ENCODE measurements around the gene FANCC.
A peak's percentile ranks its signal among the peaks of the same experiment; 100 is the strongest.

Gene FANCC

GRCh38 chr9:95095641-95096355, 221.7 kb downstream of the FANCC start:
- DNase-seq: no peak

GRCh38 chr9:95094002-95094401, 223.5 kb downstream of the FANCC start:
- no peak for DNase-seq

GRCh38 chr9:95093586-95093985, 223.9 kb downstream of the FANCC start:
- DNase-seq: no peak

- DNase-seq: peak; percentile 60
These were observed 225.0 kb downstream of the FANCC start for GRCh38 chr9:95092262-95093072.

GRCh38 chr9:95091601-95092261, 225.8 kb downstream of the FANCC start:
- peak; percentile 72 for DNase-seq

GRCh38 chr9:95090871-95091577, 226.5 kb downstream of the FANCC start:
- no peak for DNase-seq

GRCh38 chr9:95090023-95090791, 227.3 kb downstream of the FANCC start:
- no peak for DNase-seq

- no peak for DNase-seq
These were observed 228.1 kb downstream of the FANCC start for GRCh38 chr9:95089257-95090022.

GRCh38 chr9:95088421-95089161, 228.9 kb downstream of the FANCC start:
- no peak for DNase-seq

- DNase-seq: no peak
These were observed 229.8 kb downstream of the FANCC start for GRCh38 chr9:95087659-95088242.

GRCh38 chr9:95086564-95086955, 230.9 kb downstream of the FANCC start:
- DNase-seq: no peak

- DNase-seq: no peak
These were observed 231.5 kb downstream of the FANCC start for GRCh38 chr9:95085861-95086563.

GRCh38 chr9:95085036-95085770, 232.3 kb downstream of the FANCC start:
- DNase-seq: no peak

GRCh38 chr9:95084254-95084934, 233.1 kb downstream of the FANCC start:
- DNase-seq: no peak

GRCh38 chr9:95083086-95083768, 234.3 kb downstream of the FANCC start:
- no peak for DNase-seq

- DNase-seq: no peak
These were observed 235.0 kb downstream of the FANCC start for GRCh38 chr9:95082401-95083084.

- no peak for DNase-seq
These were observed 235.5 kb downstream of the FANCC start for GRCh38 chr9:95081998-95082397.

Measured in EL (cell line).